Type B pancreatic cell (in vitro differentiated cells): ENCODE data around the gene NOL6. TPM values are rescaled to one million over a fixed set of nuclear protein-coding genes. Genes with fewer than 3 reads are reported as not detected.

Source experiments
- DNase-seq: peaks from one replicate; pipeline ENCODE4 v3.0.0; 2021; ENCODE audit warnings: mixed read lengths; ENCODE audit not compliant: unreplicated experiment; ENCODE audit errors: extremely low spot score
- H3K27ac Mint-ChIP-seq: 2 replicates; pipeline ENCODE4 v1.8.0; 2021; ENCODE audit warnings: mild to moderate bottlenecking, mixed read lengths
- H3K27me3 Mint-ChIP-seq: 2 replicates; pipeline ENCODE4 v1.8.0; 2021; ENCODE audit warnings: mixed read lengths
- H3K36me3 Mint-ChIP-seq: 2 replicates; pipeline ENCODE4 v1.8.0; 2021; ENCODE audit warnings: mixed read lengths
- H3K4me1 Mint-ChIP-seq: one replicate; pipeline ENCODE4 v1.8.0; 2021; ENCODE audit warnings: mixed read lengths; ENCODE audit not compliant: unreplicated experiment
- H3K4me3 Mint-ChIP-seq: 2 replicates; pipeline ENCODE4 v1.8.0; 2021; ENCODE audit warnings: mild to moderate bottlenecking, mixed read lengths
- H3K9me3 Mint-ChIP-seq: 2 replicates; pipeline ENCODE4 v1.8.0; 2021; ENCODE audit warnings: mixed read lengths
- total RNA-seq: library from RNA; stranded (reverse); gene quantifications from 2 replicates; pipeline ENCODE4 v1.2.1, GENCODE V29; 2021; ENCODE audit warnings: low replicate concordance
- TF ChIP-seq, protein P1 (sequence below): fragments of 200-600 bp; sonication (generic); conservative IDR thresholded peaks from 2 replicates; pipeline ENCODE4 v1.5.0; 2021; ENCODE audit warnings: antibody characterized with exemption, mild to moderate bottlenecking

NOL6 gene
- total RNA-seq, 1 donor from 2014 or later, result 39.2 TPM

DNA sequence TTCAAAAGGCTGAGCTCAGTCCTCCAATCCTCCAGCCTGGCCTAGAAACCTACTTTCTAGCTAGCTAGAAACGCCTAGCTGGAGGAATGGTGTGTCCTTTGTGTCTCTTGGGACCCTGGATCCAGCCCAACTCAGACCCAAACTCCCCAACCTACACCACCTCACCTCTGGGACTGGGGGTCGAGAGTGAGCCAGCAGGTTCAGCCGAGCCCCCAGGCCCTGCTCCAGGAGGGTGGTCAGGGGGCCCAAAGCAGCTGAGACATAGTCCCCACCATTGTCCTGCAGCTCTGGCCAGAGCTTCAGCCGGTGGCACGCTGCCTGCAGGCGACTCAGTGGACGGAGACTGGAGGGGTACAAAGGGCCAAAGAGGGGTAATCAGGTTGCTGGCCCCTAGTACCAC lies 6.2 kb downstream of the NOL6 start:
- Mint-ChIP-seq H3K4me3 (no peak overlapping the region), H3K27me3 (no peaks in the 10 kb centered on the region), H3K36me3 (peaks cover 10% of the 10 kb centered on the region), H3K4me1 (peaks cover 5% of the 10 kb centered on the region), H3K9me3 (no peaks in the 10 kb centered on the region), H3K27ac (no peak overlapping the region)
- DNase-seq, result no peak
- TF ChIP-seq, protein P1, sequence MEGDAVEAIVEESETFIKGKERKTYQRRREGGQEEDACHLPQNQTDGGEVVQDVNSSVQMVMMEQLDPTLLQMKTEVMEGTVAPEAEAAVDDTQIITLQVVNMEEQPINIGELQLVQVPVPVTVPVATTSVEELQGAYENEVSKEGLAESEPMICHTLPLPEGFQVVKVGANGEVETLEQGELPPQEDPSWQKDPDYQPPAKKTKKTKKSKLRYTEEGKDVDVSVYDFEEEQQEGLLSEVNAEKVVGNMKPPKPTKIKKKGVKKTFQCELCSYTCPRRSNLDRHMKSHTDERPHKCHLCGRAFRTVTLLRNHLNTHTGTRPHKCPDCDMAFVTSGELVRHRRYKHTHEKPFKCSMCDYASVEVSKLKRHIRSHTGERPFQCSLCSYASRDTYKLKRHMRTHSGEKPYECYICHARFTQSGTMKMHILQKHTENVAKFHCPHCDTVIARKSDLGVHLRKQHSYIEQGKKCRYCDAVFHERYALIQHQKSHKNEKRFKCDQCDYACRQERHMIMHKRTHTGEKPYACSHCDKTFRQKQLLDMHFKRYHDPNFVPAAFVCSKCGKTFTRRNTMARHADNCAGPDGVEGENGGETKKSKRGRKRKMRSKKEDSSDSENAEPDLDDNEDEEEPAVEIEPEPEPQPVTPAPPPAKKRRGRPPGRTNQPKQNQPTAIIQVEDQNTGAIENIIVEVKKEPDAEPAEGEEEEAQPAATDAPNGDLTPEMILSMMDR, result no peak

DNA sequence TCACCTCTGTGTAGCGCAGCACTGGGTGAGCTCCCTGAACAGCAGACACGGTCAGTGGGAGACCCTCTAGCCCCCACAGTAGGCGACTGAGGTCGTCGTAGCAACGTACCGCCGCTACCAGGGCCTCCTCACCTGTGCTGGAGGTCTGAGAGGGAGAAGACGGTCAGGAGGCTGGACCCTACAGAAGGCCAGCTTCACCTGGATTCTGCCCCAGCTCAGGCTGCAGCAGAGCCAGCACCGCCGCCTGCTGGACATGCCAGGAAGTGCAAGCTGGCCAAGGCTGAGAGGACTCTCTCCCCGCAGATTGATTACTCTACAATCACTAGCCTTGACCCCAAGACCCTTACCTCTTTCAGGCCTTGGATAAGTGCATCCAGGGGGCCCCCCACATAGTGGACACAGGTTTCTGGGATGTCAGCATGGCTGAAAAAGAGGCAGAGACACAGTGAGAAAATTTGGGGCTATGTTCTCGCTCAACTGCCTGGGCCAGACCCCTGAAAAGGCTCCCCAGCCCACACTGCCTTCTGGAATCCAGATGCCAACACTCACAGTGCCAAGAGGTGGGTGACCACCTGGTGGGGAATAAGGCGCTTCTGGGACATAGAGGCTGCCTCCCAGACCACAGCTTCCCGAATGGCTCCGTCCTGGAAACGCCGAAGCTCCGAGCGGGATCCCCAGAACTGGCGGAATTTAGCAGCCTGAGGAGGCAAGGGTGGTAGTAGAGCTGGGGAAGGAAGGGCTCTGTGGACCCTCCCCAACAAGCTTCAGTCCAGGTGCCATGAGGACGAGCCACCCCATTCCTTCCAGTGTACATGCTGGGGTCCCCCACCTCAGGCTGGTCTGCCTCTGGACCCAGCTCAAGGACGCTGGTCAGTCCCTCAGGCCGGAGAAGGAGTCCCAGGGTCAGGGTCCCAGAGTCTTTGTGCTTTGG lies 6.9 kb downstream of the NOL6 start:
- TF ChIP-seq, protein P1, result peak; percentile 94
- Mint-ChIP-seq H3K9me3 (no peaks in the 10 kb centered on the region), H3K4me3 (no peak overlapping the region), H3K27ac (no peak overlapping the region), H3K4me1 (peaks cover 5% of the 10 kb centered on the region), H3K36me3 (peaks cover 10% of the 10 kb centered on the region), H3K27me3 (no peaks in the 10 kb centered on the region)
- peak; percentile 82 for DNase-seq

DNA sequence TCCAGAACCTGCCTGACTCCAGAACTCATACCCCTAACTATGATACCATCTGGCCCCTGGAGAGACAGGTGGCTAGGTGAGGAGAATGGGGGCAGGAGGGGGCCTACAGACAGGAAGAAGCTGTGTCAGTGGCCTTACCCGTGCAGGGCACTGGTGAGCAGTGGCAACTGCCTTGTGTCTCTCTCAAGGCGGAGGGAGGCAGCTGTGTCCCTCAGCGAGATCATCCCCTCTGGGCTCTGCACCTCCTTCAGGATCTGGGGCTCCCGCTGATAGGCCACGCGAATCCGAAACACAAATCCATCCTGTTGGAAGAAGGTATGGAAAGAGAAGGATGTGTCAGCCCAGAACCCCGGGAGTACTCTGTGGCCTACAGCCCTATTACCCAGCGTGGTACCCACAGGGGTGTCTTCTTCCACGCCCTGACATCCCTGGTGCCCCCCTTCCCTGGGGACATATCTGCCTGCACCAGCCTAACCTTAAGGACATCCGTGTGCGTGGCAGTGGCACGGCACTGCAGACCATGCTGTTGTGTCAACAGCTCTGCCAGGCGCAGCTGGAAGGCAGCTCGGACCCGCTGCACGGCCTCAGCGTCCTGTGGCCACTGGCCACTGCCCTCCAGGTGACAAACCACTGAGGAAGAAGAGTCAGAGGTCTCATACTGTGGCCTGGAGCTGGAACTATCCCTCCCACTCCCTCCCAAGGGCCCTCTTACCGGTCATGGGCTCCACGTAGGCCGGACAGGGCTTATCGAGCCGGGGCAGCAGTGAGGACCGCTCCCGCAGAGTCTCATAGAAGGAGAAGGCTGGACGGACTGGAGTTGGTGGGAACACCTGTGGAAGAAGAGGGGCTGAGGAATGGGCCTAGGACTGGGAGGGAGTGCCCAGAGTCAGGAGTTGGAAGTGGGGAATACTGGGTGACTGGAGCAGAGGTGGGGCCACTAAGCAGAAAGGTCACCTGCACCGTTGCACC lies 7.8 kb downstream of the NOL6 start:
- Mint-ChIP-seq H3K4me3 (no peak overlapping the region), H3K9me3 (no peaks in the 10 kb centered on the region), H3K27ac (no peak overlapping the region), H3K4me1 (no peaks in the 10 kb centered on the region), H3K27me3 (no peaks in the 10 kb centered on the region), H3K36me3 (peaks cover 3% of the 10 kb centered on the region)
- DNase-seq, result no peak
- TF ChIP-seq, protein P1, result no peak

DNA sequence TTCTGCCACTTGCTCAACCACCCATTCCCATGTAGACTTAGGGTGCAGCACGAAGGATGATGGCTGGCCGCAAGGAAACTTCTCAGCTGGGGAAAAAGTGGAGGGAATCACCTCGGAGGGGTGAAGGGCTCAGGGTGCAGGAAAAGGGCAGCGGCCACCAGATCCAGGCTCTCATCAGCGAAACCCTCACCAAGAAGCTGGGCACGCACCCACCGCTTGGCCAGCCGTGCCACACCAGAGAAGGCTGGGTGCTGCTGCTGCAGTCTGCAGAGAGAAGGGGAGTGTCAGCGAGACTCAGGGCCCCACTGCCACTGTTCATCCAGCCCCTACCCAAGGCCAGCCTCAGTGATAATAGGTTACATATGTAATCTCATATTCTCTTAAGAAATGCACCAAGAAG lies 8.6 kb downstream of the NOL6 start:
- H3K27me3 Mint-ChIP-seq, result no peaks in the 10 kb centered on the region
- TF ChIP-seq, protein P1, result no peak
- H3K4me3 Mint-ChIP-seq, result no peak overlapping the region
- peaks cover 3% of the 10 kb centered on the region for H3K36me3 Mint-ChIP-seq
- no peaks in the 10 kb centered on the region for H3K4me1 Mint-ChIP-seq
- H3K27ac Mint-ChIP-seq, result no peak overlapping the region
- H3K9me3 Mint-ChIP-seq, result no peaks in the 10 kb centered on the region
- no peak for DNase-seq

DNA sequence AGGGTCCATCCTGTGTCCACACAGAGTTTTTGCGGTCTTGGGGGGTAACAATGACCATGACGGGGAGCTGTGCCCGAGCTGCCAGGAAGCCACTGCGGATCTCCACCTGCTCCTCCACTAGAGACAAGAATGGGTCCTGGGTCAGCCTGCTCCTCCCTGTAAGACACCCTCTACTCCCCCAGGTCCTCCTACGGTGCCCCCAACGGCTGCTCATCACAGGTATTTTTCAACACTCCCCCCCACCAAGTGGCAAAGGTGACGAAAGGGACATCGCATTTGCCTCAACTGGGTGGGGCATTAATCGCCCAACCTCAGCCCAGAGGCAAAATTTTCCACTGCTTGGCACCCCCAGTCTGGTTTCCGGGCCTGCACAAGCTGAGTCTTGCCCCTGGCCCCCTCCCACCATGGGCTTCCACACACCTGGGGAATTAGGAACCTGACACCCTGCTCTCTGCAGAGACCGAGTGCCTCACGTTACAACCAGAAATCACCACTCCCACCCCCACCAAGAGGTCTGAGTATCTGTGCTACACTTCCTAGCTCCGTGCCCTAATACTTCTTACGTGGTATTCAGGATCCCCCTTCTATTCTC lies 9.6 kb downstream of the NOL6 start:
- TF ChIP-seq, protein P1, result no peak
- no peak for DNase-seq

More for the DNA sequence above, 9.6 kb downstream of the NOL6 start:
- no peaks in the 10 kb centered on the region for H3K9me3 Mint-ChIP-seq
- H3K4me1 Mint-ChIP-seq, result no peaks in the 10 kb centered on the region
- no peaks in the 10 kb centered on the region for H3K27me3 Mint-ChIP-seq
- H3K36me3 Mint-ChIP-seq, result peaks cover 3% of the 10 kb centered on the region
- H3K27ac Mint-ChIP-seq, result no peak overlapping the region
- no peak overlapping the region for H3K4me3 Mint-ChIP-seq
